IMR-90 (cell line): Measurements from ENCODE around the gene NIPAL1.

Experiments
- MAZ ChIP-seq: IDR thresholded peaks from 2 replicates; pipeline ENCODE4 v1.6.1; 2012; ENCODE audit warnings: low read depth, mild to moderate bottlenecking, low read length, improper control_type of control experiment, moderate library complexity, borderline replicate concordance
- MXI1 ChIP-seq: IDR thresholded peaks from 2 replicates; pipeline ENCODE4 v1.6.1; 2012; ENCODE audit warnings: low read depth, mild to moderate bottlenecking, low read length, moderate library complexity, borderline replicate concordance
- POLR2A ChIP-seq: IDR thresholded peaks from 2 replicates; pipeline ENCODE4 v1.6.1; 2012; ENCODE audit warnings: mild to moderate bottlenecking, low read depth, low read length
- TF ChIP-seq, protein P1 (sequence below): conservative IDR thresholded peaks from 2 replicates; pipeline ENCODE4 v1.5.1; 2012; ENCODE audit warnings: mild to moderate bottlenecking, low read depth, low read length, improper control_type of control experiment

DNA sequence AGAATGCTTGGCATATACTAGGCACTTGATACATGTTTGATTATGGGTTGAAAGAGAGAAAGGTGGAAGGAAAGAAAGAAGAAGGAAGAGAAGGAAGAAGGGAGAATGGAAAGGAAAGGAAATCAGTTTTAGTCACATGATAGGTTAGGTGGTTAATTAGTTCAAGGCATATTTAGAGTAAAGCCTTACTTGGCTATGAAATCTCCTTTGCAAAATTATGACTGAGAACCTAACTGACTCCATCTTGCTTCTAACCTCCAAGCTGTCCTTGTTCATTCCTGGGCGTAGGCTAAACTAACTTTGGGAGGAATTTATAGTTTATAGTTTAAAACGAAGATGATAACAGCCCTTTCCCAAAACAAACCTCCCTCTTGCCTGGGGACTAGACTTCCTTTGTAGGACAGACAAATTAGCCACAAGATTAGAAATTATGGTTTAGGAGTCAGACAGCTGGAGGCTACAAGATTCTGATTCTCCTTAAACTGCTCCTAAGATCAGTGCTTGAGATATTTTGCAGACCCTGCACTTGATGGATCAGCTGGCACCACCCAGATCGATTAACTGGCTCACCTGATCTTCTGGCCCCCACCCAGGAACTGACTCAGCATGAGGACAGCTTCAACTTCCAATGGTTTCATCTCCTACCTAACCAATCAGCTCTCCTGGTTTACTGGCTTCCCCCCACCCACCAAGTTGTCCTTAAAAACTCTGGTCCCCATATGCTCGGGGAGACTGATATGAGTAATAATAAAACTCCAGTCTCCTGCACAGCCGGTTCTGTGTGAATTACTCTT, 62.5 kb downstream of the NIPAL1 start:
- no peak for TF ChIP-seq MXI1
- TF ChIP-seq POLR2A = no peak
- TF ChIP-seq, protein P1, sequence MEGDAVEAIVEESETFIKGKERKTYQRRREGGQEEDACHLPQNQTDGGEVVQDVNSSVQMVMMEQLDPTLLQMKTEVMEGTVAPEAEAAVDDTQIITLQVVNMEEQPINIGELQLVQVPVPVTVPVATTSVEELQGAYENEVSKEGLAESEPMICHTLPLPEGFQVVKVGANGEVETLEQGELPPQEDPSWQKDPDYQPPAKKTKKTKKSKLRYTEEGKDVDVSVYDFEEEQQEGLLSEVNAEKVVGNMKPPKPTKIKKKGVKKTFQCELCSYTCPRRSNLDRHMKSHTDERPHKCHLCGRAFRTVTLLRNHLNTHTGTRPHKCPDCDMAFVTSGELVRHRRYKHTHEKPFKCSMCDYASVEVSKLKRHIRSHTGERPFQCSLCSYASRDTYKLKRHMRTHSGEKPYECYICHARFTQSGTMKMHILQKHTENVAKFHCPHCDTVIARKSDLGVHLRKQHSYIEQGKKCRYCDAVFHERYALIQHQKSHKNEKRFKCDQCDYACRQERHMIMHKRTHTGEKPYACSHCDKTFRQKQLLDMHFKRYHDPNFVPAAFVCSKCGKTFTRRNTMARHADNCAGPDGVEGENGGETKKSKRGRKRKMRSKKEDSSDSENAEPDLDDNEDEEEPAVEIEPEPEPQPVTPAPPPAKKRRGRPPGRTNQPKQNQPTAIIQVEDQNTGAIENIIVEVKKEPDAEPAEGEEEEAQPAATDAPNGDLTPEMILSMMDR = no peak
- TF ChIP-seq MAZ = no peak
